ENCODE measurements around the gene FAM234B. TPM values are rescaled to one million over a fixed set of nuclear protein-coding genes. Genes with fewer than 3 reads are reported as not detected.

FAM234B gene
- total and polyA plus RNA-seq, 2 of the 8 experiments (the other 6 are each of a cell fraction or from before 2014, with no cell fraction given): 12.5 to 29.1 TPM

DNA sequence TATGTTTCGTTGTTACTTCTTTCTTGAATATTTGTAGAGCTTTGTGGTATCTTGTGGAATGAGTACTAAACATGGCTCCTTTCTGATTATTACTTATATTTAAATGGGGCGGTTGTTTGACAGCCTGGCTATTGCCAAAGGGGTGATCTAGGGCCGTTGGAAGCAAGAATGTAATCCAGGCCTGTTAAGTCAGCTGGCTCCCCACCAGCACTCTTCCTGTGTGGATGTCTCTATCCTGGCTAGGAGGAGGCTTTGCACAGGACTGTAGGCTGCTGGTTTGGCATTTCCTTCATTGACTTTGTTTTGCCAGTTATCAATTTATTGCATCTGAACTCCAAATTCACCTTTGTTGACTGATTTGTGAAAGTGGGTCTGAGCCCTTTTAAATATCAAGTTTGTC lies 5.6 kb downstream of the FAM234B start:
- Histone ChIP-seq H3K4me3 (ENCODE audit: extremely low read depth in 1 of 4, insufficient read depth in 2 of 4, low read depth in 3 of 4, low read length in 4 of 4) (no peak overlapping the region), H3K4me2 (ENCODE audit: insufficient read depth in 1 of 2, low read depth in 2 of 2, low read length in 2 of 2) (no peak overlapping the region), H4K5ac (ENCODE audit: insufficient read length, low read depth, low read length) (no peak overlapping the region), H3K79me1 (ENCODE audit: low read depth, low read length) (peaks cover 2% of the 10 kb centered on the region; the same call in 1 of the 2 replicates), H3K9me3 (ENCODE audit: insufficient read depth in 2 of 2, low read depth in 1 of 2, low read length in 1 of 2) (peaks cover 12 to 14% of the 10 kb centered on the region in 2 experiments; a peak in 3 of 4 replicates), H2AFZ (ENCODE audit: low read length) (no peak overlapping the region), H2BK20ac (ENCODE audit: low read length) (no peak overlapping the region), H3K23me2 (ENCODE audit: low read depth, low read length) (peaks cover 2% of the 10 kb centered on the region; the same call in 1 of the 2 replicates), H2BK12ac (ENCODE audit: low read depth, low read length) (no peak overlapping the region), H2BK120ac (replicated peaks; ENCODE audit: low read depth, low read length) (no peak overlapping the region), H3K18ac (ENCODE audit: extremely low read depth, low read length) (no peak overlapping the region), H3K36me3 (ENCODE audit: control insufficient read depth in 2 of 4, insufficient read depth in 4 of 4, low read length in 3 of 4) (no peaks in the 10 kb centered on the region; a peak in 5 of 8 replicates), H2BK5ac (ENCODE audit: low read depth, low read length) (no peak overlapping the region), H4K20me1 (replicated peaks in 1 of 2; ENCODE audit: control insufficient read depth in 1 of 2, insufficient read depth in 2 of 2, low read length in 2 of 2) (peaks cover 0 to 1% of the 10 kb centered on the region in 2 experiments), H3K27me3 (replicated peaks in 1 of 4; ENCODE audit: control insufficient read depth in 3 of 4, extremely low read depth in 1 of 4, insufficient read depth in 3 of 4, low read length in 3 of 4) (no peaks in the 10 kb centered on the region), H2BK15ac (ENCODE audit: low read length) (no peak overlapping the region), H4K91ac (replicated peaks; ENCODE audit: insufficient read length, low read length) (no peak overlapping the region), H2AK5ac (ENCODE audit: low read depth, low read length) (no peak overlapping the region), H3K14ac (ENCODE audit: insufficient read length) (no peak overlapping the region), H3K27ac (ENCODE audit: low read depth, low read length) (no peak overlapping the region), H3K4me1 (replicated peaks in 1 of 4; ENCODE audit: control insufficient read depth in 3 of 4, insufficient read depth in 4 of 4, low read length in 3 of 4) (peaks cover 0 to 7% (median 4%) of the 10 kb centered on the region in 4 experiments; a peak in 3 of 7 replicates), H3K56ac (replicated peaks; ENCODE audit: insufficient read length, low read depth, low read length) (no peak overlapping the region), H4K8ac (ENCODE audit: extremely low read depth, insufficient read depth, low read length) (no peak overlapping the region), H3K79me2 (ENCODE audit: control insufficient read depth in 1 of 2, insufficient read depth in 2 of 2, low read length in 2 of 2) (peaks cover 0 to 63% of the 10 kb centered on the region in 2 experiments; a peak in 2 of 4 replicates), H3K9ac (replicated peaks in 1 of 4; ENCODE audit: extremely low read depth in 1 of 4, low read depth in 3 of 4, low read length in 3 of 4) (no peak overlapping the region), H3K23ac (ENCODE audit: insufficient read length) (no peak overlapping the region), H3K4ac (replicated peaks; ENCODE audit: insufficient read length, low read depth, low read length) (no peak overlapping the region)
- CTCF ChIA-PET (ENCODE audit: partially characterized antibody): interaction anchor here (1.0 to 1.2 kb wide), 2 partner anchors 64 to 134 kb away, joined by 3 to 5 read pairs; no protein-coding TSS in a partner anchor
- FAIRE-seq (peak; percentile 7), DNase-seq (ENCODE audit: low read depth in 1 of 2, low spot score in 2 of 2) (no peak)
- WGBS, 2 experiments (ENCODE audit: extremely low coverage in 1 of 2, insufficient coverage in 1 of 2, insufficient read length in 1 of 2, insufficient replicate concordance in 2 of 2, low coverage in 1 of 2, low lambda C conversion rate in 2 of 2, missing lambda C conversion rate in 1 of 2): 84% methylated on average over 3 of the region's 3 CpGs; no CpG with 5 or more reads in 1 of the 2 experiments
- TF ChIP-seq KDM4A (IDR thresholded peaks at IDR 0.05; ENCODE audit: low read depth, low read length, severe bottlenecking): no peak
- TF ChIP-seq BACH1 (IDR thresholded peaks at IDR 0.05; ENCODE audit: low read length): no peak
- POLR2A ChIA-PET (ENCODE audit: partially characterized antibody): interaction anchor here (0.7 to 1.3 kb wide), 2 partner anchors 16 to 37 kb away, joined by 3 read pairs; no protein-coding TSS in a partner anchor
